HG02623 (cell line): Measurements from ENCODE around the gene MRPL10.
"Not testable (repeated sequence)": the region's sequence is repeated elsewhere in the genome, so short reads cannot be mapped to it uniquely, and the experiment has no call there.

Experiments used
- ATAC-seq: cut with Tn5 transposase; IDR thresholded peaks from one replicate; pipeline ENCODE4 v1.9.1; 2021; ENCODE audit warnings: moderate library complexity; ENCODE audit not compliant: unreplicated experiment

Gene MRPL10

GRCh38 chr17:47800686-47801085 is 30.7 kb downstream of the MRPL10 start:
- ATAC-seq: no peak

GRCh38 chr17:47797797-47798196 is 33.5 kb downstream of the MRPL10 start:
- ATAC-seq: no peak

GRCh38 chr17:47792979-47793378 is 38.4 kb downstream of the MRPL10 start:
- ATAC-seq: no peak

- ATAC-seq: no peak
These were observed 38.9 kb downstream of the MRPL10 start for GRCh38 chr17:47792457-47792856.

GRCh38 chr17:47791025-47791424 is 40.3 kb downstream of the MRPL10 start:
- ATAC-seq: no peak

GRCh38 chr17:47789611-47790561 is 41.5 kb downstream of the MRPL10 start:
- no peak for ATAC-seq

- no peak for ATAC-seq
These were observed 45.7 kb downstream of the MRPL10 start for GRCh38 chr17:47785538-47786123.

GRCh38 chr17:47781397-47781796 is 49.9 kb downstream of the MRPL10 start:
- no peak for ATAC-seq

- no peak for ATAC-seq
These were observed 53.1 kb downstream of the MRPL10 start for GRCh38 chr17:47778184-47778635.

GRCh38 chr17:47776330-47777197 is 54.8 kb downstream of the MRPL10 start:
- ATAC-seq: no peak

GRCh38 chr17:47774987-47775580 is 56.3 kb downstream of the MRPL10 start:
- no peak for ATAC-seq

GRCh38 chr17:47774331-47774730 is 57.0 kb downstream of the MRPL10 start:
- ATAC-seq: no peak

GRCh38 chr17:47773649-47774048 is 57.7 kb downstream of the MRPL10 start:
- not testable (repeated sequence) for ATAC-seq
